Measurements from ENCODE around the gene EP400.

GRCh38 chr12:132094269-132094891 lies 144.6 kb downstream of the EP400 start:
- no peak for TF ChIP-seq CTCF (IDR thresholded peaks at IDR 0.05)
- TF ChIP-seq POLR2A (IDR thresholded peaks at IDR 0.05): no peak
